Transverse colon (tissue), 4 donors: ENCODE results near the gene NXPH1.

Source experiments
- CTCF ChIP-seq, 5 experiments: fragments of 200-600 bp in 3 of 5; fragments of 450-650 bp in 2 of 5; sonication (generic) in 3 of 5; IDR thresholded peaks; 1 replicate in 2 of 5; 2 replicates in 3 of 5; pipeline ENCODE4 v1.5.1; 2016 to 2017; ENCODE audit warnings: antibody characterized with exemption in 5 of 5, inconsistent platforms in 3 of 5, mild to moderate bottlenecking in 2 of 5, moderate library complexity in 1 of 5
- POLR2A ChIP-seq: fragments of 450-650 bp; IDR thresholded peaks from one replicate; pipeline ENCODE4 v1.6.1; 2016; ENCODE audit warnings: antibody characterized with exemption, mild to moderate bottlenecking, moderate library complexity
- POLR2AphosphoS5 ChIP-seq, 3 donors: sonication (generic); formaldehyde crosslinking; IDR thresholded peaks; one replicate each; pipeline ENCODE4 v1.6.1; 2016; ENCODE audit warnings: antibody characterized with exemption in 3 of 3

DNA sequence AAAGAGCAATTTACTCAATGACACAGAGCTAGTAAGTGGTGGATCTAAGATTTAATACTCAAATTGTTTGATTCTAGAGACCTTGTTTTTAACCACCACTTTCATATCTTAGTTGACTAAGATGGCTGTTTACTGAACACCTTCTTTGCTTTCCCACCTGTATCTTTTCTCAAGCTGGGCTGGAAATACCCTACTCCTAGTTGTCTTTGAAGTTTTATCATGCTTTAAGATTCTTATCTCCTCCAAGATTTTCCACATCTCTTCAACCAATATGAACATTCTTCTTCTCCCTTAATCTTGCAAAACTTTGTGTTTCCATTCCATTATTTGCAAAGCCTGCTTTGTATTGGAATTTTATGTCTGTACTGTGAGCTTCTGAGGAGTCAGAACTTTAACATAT is 157.9 kb downstream of the NXPH1 start:
- TF ChIP-seq CTCF (IDR thresholded peaks at IDR 0.05): no peak
- TF ChIP-seq POLR2A: no peak
- no peak for TF ChIP-seq POLR2AphosphoS5 (IDR thresholded peaks at IDR 0.05)
